GM19397 (cell line): ENCODE measurements around the gene CTPS1.

Experiments
- ATAC-seq: cut with Tn5 transposase; IDR thresholded peaks from one replicate; pipeline ENCODE4 v1.9.1; 2021; ENCODE audit warnings: mild to moderate bottlenecking, moderate library complexity; ENCODE audit not compliant: unreplicated experiment

Gene CTPS1

GRCh38 chr1:40989066-40989465, 9.6 kb downstream of the CTPS1 start:
- ATAC-seq, result no peak

- no peak for ATAC-seq
Observed at GRCh38 chr1:40997096-40997495, 17.6 kb downstream of the CTPS1 start.

GRCh38 chr1:40998668-40999067, 19.2 kb downstream of the CTPS1 start:
- no peak for ATAC-seq

GRCh38 chr1:41003127-41003639, 23.7 kb downstream of the CTPS1 start:
- peak; percentile 2 for ATAC-seq

GRCh38 chr1:41003640-41004220, 24.2 kb downstream of the CTPS1 start:
- peak; percentile 91 for ATAC-seq

- no peak for ATAC-seq
Observed at GRCh38 chr1:41005876-41006275, 26.4 kb downstream of the CTPS1 start.

GRCh38 chr1:41006942-41007865, 27.7 kb downstream of the CTPS1 start:
- no peak for ATAC-seq

- no peak for ATAC-seq
Observed at GRCh38 chr1:41009466-41009865, 30.0 kb downstream of the CTPS1 start.

GRCh38 chr1:41010345-41010744, 30.8 kb downstream of the CTPS1 start:
- ATAC-seq, result no peak

- ATAC-seq, result no peak
Observed at GRCh38 chr1:41013024-41013423, 33.5 kb downstream of the CTPS1 start.

- no peak for ATAC-seq
Observed at GRCh38 chr1:41013796-41014195, 34.3 kb downstream of the CTPS1 start.

GRCh38 chr1:41014871-41015270, 35.4 kb downstream of the CTPS1 start:
- ATAC-seq, result no peak

- ATAC-seq, result no peak
Observed at GRCh38 chr1:41015281-41015896, 35.9 kb downstream of the CTPS1 start.

GRCh38 chr1:41015897-41016470, 36.5 kb downstream of the CTPS1 start:
- no peak for ATAC-seq

GRCh38 chr1:41017141-41018017, 37.9 kb downstream of the CTPS1 start:
- ATAC-seq, result no peak

GRCh38 chr1:41018018-41018410, 38.5 kb downstream of the CTPS1 start:
- ATAC-seq, result no peak

- ATAC-seq, result no peak
Observed at GRCh38 chr1:41019353-41019745, 39.9 kb downstream of the CTPS1 start.

GRCh38 chr1:41020109-41020576, 40.6 kb downstream of the CTPS1 start:
- ATAC-seq, result no peak

- no peak for ATAC-seq
Observed at GRCh38 chr1:41020654-41021053, 41.2 kb downstream of the CTPS1 start.
